ENCODE data around the gene PRG2. TPM values are rescaled to one million over a fixed set of nuclear protein-coding genes. Genes with fewer than 3 reads are reported as not detected.

PRG2 gene
- total RNA-seq, 1 donor from 2014 or later, result not detected

GRCh38 chr11:57432149-57432561, 41.7 kb upstream of the PRG2 start:
- TF ChIP-seq CTCF (conservative IDR thresholded peaks at IDR 0.05; ENCODE audit: low read depth, low read length), result no peak
- H3K4me3 ChIP-seq (ENCODE audit: low read depth, low read length), result no peak overlapping the region
- no peak for DNase-seq (ENCODE audit: low read depth)

GRCh38 chr11:57430952-57431351, 40.5 kb upstream of the PRG2 start:
- DNase-seq (ENCODE audit: low read depth), result no peak
- H3K4me3 ChIP-seq (ENCODE audit: low read depth, low read length), result no peak overlapping the region
- TF ChIP-seq CTCF (conservative IDR thresholded peaks at IDR 0.05; ENCODE audit: low read depth, low read length), result peak; percentile 12

GRCh38 chr11:57429946-57430345, 39.5 kb upstream of the PRG2 start:
- TF ChIP-seq CTCF (conservative IDR thresholded peaks at IDR 0.05; ENCODE audit: low read depth, low read length), result no peak
- no peak for DNase-seq (ENCODE audit: low read depth)
- no peak overlapping the region for H3K4me3 ChIP-seq (ENCODE audit: low read depth, low read length)

GRCh38 chr11:57428643-57429042, 38.2 kb upstream of the PRG2 start:
- no peak for DNase-seq (ENCODE audit: low read depth)
- TF ChIP-seq CTCF (conservative IDR thresholded peaks at IDR 0.05; ENCODE audit: low read depth, low read length), result no peak
- no peak overlapping the region for H3K4me3 ChIP-seq (ENCODE audit: low read depth, low read length)

GRCh38 chr11:57427727-57428082, 37.3 kb upstream of the PRG2 start:
- TF ChIP-seq CTCF (conservative IDR thresholded peaks at IDR 0.05; ENCODE audit: low read depth, low read length), result no peak
- no peak for DNase-seq (ENCODE audit: low read depth)
- H3K4me3 ChIP-seq (ENCODE audit: low read depth, low read length), result no peak overlapping the region

GRCh38 chr11:57426929-57427726, 36.7 kb upstream of the PRG2 start, which contains the start of gene SLC43A3:
TSS of gene SLC43A3 (minus strand) at chr11:57427121. CDS start at chr11:57426172, 949 bp downstream.
- peak within 1 kb of the TSS; percentile 48 for H3K4me3 ChIP-seq (ENCODE audit: low read depth, low read length)
- DNase-seq (ENCODE audit: low read depth), result no peak
- TF ChIP-seq CTCF (conservative IDR thresholded peaks at IDR 0.05; ENCODE audit: low read depth, low read length), result no peak

GRCh38 chr11:57426439-57426928, 36.0 kb upstream of the PRG2 start:
- no peak for TF ChIP-seq CTCF (conservative IDR thresholded peaks at IDR 0.05; ENCODE audit: low read depth, low read length)
- peak overlapping the region; percentile 48 for H3K4me3 ChIP-seq (ENCODE audit: low read depth, low read length)
- no peak for DNase-seq (ENCODE audit: low read depth)
